Endothelial cell of umbilical vein (primary cell): ENCODE data around the gene ATP6V0A4.

Experiments
- CTCF ChIP-seq, 2 donors: IDR thresholded peaks; 1 replicate in 1 of 2; 2 replicates in 1 of 2; pipeline ENCODE4 v1.5.1; 2011; ENCODE audit warnings: low read length in 2 of 2, mild to moderate bottlenecking in 2 of 2, moderate library complexity in 2 of 2, control low read depth in 1 of 2, inconsistent platforms in 1 of 2, low read depth in 1 of 2; ENCODE audit not compliant: insufficient read depth in 1 of 2; ENCODE audit errors: extremely low read depth in 1 of 2
- POLR2A ChIP-seq: IDR thresholded peaks from 2 replicates; pipeline ENCODE4 v1.6.1; 2012; ENCODE audit warnings: low read depth, mild to moderate bottlenecking, control low read depth, low read length

DNA sequence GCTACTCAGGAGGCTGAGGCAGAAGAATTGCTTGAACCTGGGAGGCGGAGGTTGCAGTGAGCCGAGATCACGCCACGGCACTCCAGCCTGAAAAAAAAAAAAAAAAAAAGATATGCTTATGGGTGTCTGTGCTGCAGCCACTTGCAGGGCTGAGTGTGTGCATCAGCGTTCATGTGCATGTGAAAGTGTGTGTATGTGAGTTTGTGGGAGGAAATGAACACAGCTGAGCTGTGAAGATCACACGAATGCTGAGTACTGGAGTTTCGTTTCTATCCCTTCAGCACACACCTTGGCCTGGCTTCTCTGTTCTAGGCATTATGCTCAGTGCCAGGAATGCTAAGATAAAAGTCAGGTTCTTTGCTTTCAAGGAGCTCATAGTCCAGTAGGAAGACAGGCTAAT lies 84.8 kb downstream of the ATP6V0A4 start:
- no peak for TF ChIP-seq CTCF (IDR thresholded peaks at IDR 0.05; ENCODE audit: extremely low read depth in 1 of 2, insufficient read depth in 1 of 2, low read depth in 1 of 2, low read length in 2 of 2)
- TF ChIP-seq POLR2A: no peak
